Vagina (tissue), 2 donors: ENCODE results near the gene IRAG1. TPM values are rescaled to one million over a fixed set of nuclear protein-coding genes. Genes with fewer than 3 reads are reported as not detected.

Experiments
- DNase-seq, 2 donors: peaks; one replicate each; pipeline ENCODE4 v3.0.0-alpha.2; 2017; ENCODE audit errors: extremely low spot score in 2 of 2
- H3K27ac ChIP-seq: fragments of 200-600 bp; sonication (generic); one replicate; pipeline ENCODE4 v1.5.1; 2019
- H3K27me3 ChIP-seq: fragments of 200-600 bp; sonication (generic); one replicate; pipeline ENCODE4 v1.5.1; 2019
- H3K36me3 ChIP-seq, 2 donors: fragments of 200-600 bp; sonication (generic); one replicate each; pipeline ENCODE4 v1.5.1; 2017 to 2019
- H3K4me1 ChIP-seq: fragments of 200-600 bp; sonication (generic); one replicate; pipeline ENCODE4 v1.5.1; 2019
- H3K4me3 ChIP-seq, 2 donors: fragments of 200-600 bp; sonication (generic); 1 replicate in 1 of 2; 2 replicates in 1 of 2; pipeline ENCODE4 v1.5.1; 2016 to 2019
- H3K9me3 ChIP-seq: fragments of 200-600 bp; sonication (generic); one replicate; pipeline ENCODE4 v1.5.1; 2019
- CTCF ChIP-seq, 3 experiments: fragments of 450-650 bp in 2 of 3; fragments of 200-600 bp in 1 of 3; sonication (generic) in 1 of 3; IDR thresholded peaks; one replicate each; pipeline ENCODE4 v1.5.1; 2017 to 2019; ENCODE audit warnings: antibody characterized with exemption in 3 of 3, mild to moderate bottlenecking in 2 of 3, moderate library complexity in 2 of 3
- POLR2A ChIP-seq, 2 donors: fragments of 450-650 bp; IDR thresholded peaks; one replicate each; pipeline ENCODE4 v1.6.1; 2017; ENCODE audit warnings: antibody characterized with exemption in 2 of 2, mild to moderate bottlenecking in 2 of 2, moderate library complexity in 2 of 2
- POLR2AphosphoS5 ChIP-seq, 2 donors: sonication (generic); formaldehyde crosslinking; IDR thresholded peaks; one replicate each; pipeline ENCODE4 v1.9.0; 2017; ENCODE audit warnings: antibody characterized with exemption in 2 of 2, mild to moderate bottlenecking in 2 of 2, low read depth in 1 of 2; ENCODE audit not compliant: insufficient read depth in 1 of 2
- intact Hi-C: fragments of 100-400 bp; cut with DNase I; formaldehyde crosslinking; loops from one replicate; pipeline ENCODE4 v1.15.1; 2023
- total RNA-seq: library from RNA; depleted of rRNA; stranded (reverse); fragments of >200 nt; gene quantifications from one replicate; pipeline ENCODE4 v1.2.3, GENCODE V29; 2016

IRAG1 gene
- total RNA-seq, 1 donor from 2014 or later = 18.2 TPM

- Histone ChIP-seq H3K36me3 (no peaks in the 10 kb centered on the region), H3K4me3 (no peak overlapping the region), H3K4me1 (peaks cover 45% of the 10 kb centered on the region), H3K27me3 (no peaks in the 10 kb centered on the region), H3K9me3 (no peaks in the 10 kb centered on the region), H3K27ac (peak overlapping the region; percentile 79)
- no peak for TF ChIP-seq POLR2AphosphoS5 (IDR thresholded peaks at IDR 0.05; ENCODE audit: insufficient read depth in 1 of 2, low read depth in 1 of 2)
- no peak for TF ChIP-seq POLR2A (IDR thresholded peaks at IDR 0.05)
- no peak for TF ChIP-seq CTCF (IDR thresholded peaks at IDR 0.05)
- intact Hi-C loops = no loop called here
- no peak for DNase-seq
These were observed 20.0 kb downstream of the IRAG1 start for GRCh38 chr11:10673501-10674062.

- no peaks in the 10 kb centered on the region for H3K36me3 ChIP-seq
- H3K4me3 ChIP-seq = no peak overlapping the region
- no peaks in the 10 kb centered on the region for H3K27me3 ChIP-seq
- H3K4me1 ChIP-seq = peaks cover 53% of the 10 kb centered on the region
- peak overlapping the region; percentile 67 for H3K27ac ChIP-seq
- TF ChIP-seq POLR2A (IDR thresholded peaks at IDR 0.05) = no peak
- TF ChIP-seq CTCF (IDR thresholded peaks at IDR 0.05) = no peak
- no peak for TF ChIP-seq POLR2AphosphoS5 (IDR thresholded peaks at IDR 0.05; ENCODE audit: insufficient read depth in 1 of 2, low read depth in 1 of 2)
- no peak for DNase-seq
- intact Hi-C loops = no loop called here
- H3K9me3 ChIP-seq = no peaks in the 10 kb centered on the region
These were observed 23.5 kb downstream of the IRAG1 start for GRCh38 chr11:10670099-10670498.

GRCh38 chr11:10669258-10670033 is 24.1 kb downstream of the IRAG1 start:
- Histone ChIP-seq H3K4me3 (no peak overlapping the region), H3K27ac (peak overlapping the region; percentile 67), H3K9me3 (no peaks in the 10 kb centered on the region), H3K27me3 (no peaks in the 10 kb centered on the region), H3K4me1 (peaks cover 46% of the 10 kb centered on the region), H3K36me3 (no peaks in the 10 kb centered on the region)
- intact Hi-C loops = no loop called here
- no peak for TF ChIP-seq CTCF (IDR thresholded peaks at IDR 0.05)
- TF ChIP-seq POLR2AphosphoS5 (IDR thresholded peaks at IDR 0.05; ENCODE audit: insufficient read depth in 1 of 2, low read depth in 1 of 2) = peak in 1 of 2 donors; percentile 10
- no peak for DNase-seq

DNA sequence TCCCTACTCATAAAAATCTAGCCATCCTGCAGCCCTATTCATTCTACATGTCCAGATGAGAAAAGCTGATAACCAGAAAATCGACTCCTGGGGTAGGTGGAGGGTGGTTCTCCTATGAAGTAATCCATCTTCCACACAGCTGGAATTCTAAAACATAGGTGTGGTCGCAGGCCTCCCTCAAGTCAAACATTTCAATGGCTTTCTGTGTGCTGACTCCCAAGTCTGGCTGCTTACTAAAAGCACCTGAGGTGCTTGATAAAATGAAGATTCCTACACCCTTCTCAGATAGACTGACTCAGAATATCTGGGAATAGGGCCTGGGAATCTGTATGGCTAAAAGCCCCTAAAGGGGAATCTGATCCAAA is 26.1 kb downstream of the IRAG1 start:
- intact Hi-C loops = no loop called here
- no peaks in the 10 kb centered on the region for H3K36me3 ChIP-seq
- peaks cover 38% of the 10 kb centered on the region for H3K4me1 ChIP-seq
- H3K27me3 ChIP-seq = no peaks in the 10 kb centered on the region
- no peaks in the 10 kb centered on the region for H3K9me3 ChIP-seq
- H3K4me3 ChIP-seq = no peak overlapping the region
- DNase-seq = no peak
- H3K27ac ChIP-seq = peak overlapping the region; percentile 60
- TF ChIP-seq CTCF (IDR thresholded peaks at IDR 0.05) (no peak), POLR2A (IDR thresholded peaks at IDR 0.05) (no peak), POLR2AphosphoS5 (IDR thresholded peaks at IDR 0.05; ENCODE audit: insufficient read depth in 1 of 2, low read depth in 1 of 2) (no peak)
